Body of pancreas (tissue), 4 donors: ENCODE results near the gene KIF26A.

Source experiments
- CTCF ChIP-seq, 7 experiments: fragments of 450-650 bp in 4 of 7; fragments of 200-600 bp in 3 of 7; sonication (generic) in 3 of 7; IDR thresholded peaks; one replicate each; pipeline ENCODE4 v1.5.1; 2016 to 2019; ENCODE audit warnings: antibody characterized with exemption in 7 of 7
- POLR2A ChIP-seq, 3 donors: fragments of 450-650 bp; IDR thresholded peaks; one replicate each; pipeline ENCODE4 v1.6.1; 2016; ENCODE audit warnings: antibody characterized with exemption in 3 of 3, mild to moderate bottlenecking in 2 of 3

DNA sequence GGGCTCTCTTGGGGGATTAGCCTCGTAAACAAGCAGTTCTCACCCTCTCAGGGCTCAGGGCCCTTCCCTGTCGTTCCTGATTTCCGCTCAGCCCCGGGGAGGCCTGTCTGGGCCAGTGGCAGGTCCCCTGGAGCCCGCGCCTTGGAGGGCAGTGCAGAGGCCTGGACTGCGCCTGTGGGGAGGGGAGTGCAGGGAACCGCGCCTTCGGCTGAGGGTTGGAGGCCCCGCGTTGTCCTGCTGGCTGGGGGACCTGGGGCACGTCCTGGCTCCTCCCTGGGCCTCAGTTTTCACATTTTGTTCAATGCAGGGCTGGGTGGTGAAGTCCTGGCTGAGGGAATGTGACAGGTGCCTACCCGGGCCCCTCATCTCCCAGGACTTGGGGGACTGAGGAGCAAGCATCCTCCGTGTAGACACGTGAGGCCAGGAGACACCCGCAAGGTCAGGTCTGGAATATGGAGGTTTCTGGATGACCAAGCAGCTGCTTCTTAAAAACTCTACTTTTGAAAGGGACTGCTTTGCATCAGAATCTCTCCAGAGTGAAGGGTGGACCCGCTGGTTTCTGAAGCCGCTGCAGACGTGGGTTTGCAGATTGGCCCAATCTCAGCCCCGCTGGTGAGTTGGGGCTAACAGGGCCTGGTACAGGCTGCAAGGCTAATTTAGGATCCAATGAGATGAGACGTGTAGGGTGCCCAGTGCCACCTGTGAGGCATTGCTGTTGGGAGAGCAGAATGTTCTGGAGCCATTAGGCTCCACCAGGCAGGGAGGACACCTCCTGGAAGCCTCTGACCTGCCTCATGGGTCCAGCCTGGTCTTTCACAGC is 80.2 kb downstream of the KIF26A start:
- no peak for TF ChIP-seq CTCF (IDR thresholded peaks at IDR 0.05)
- no peak for TF ChIP-seq POLR2A (IDR thresholded peaks at IDR 0.05)
